ENCODE results near the gene TBXAS1.

Gene TBXAS1

DNA sequence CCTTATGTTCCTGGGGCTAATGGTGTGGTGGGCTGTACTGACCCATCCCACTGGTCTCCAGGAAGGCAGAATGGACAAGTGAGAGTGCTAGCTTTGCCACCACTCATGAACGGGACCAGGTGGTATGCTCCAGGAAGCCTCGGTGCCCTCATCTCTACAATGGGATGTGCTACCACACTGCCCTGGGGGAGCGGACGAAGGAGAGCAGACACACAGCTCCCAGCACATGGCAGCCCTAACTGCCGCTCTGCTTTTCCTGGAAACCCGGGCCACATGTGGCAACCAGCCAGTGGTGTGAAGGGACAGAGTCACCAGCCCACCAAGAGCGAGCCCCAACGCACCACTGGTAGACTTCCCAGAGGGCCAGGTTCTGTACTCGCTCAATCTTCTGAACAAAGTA lies 197.9 kb downstream of the TBXAS1 start:
- DNase-seq: no peak

DNA sequence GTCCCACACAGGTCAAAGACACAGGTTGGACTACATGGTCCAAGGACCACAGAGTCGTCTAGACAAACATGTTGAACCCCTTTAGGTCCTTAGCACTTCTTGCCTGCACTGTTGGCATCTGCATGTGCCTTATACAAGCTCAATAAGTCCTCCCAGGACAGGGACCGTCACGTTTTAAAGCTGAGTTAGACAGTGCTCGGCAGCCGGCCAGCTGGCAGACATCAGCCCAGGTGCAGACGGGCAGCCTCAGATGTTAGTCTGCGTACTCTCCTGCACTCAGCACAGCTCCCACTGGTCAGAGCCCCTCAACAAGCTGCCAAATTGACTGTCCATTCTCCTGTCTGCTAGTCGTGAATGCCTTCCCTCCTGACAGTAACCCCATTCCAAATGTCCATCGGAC lies 198.8 kb downstream of the TBXAS1 start:
- DNase-seq: no peak

DNA sequence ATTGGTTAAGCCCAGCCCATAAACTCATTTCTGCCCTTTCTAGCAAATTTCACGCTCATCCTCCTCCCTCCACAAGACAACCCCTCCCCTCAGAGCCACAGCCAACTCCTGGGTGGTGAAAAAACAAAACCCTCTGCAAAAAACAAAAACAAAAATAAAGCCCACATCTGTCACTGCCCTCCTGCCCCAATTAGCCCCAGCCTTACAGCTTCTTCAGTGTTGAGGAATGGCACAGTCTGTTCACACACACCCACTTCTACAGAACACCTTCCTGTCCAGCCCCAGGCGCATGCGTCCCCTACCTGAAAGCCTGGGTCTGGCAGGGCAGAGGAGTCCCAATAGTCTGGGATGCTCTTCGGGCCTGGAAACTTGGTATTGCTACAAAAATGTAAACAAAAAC lies 199.2 kb downstream of the TBXAS1 start:
- DNase-seq: no peak

DNA sequence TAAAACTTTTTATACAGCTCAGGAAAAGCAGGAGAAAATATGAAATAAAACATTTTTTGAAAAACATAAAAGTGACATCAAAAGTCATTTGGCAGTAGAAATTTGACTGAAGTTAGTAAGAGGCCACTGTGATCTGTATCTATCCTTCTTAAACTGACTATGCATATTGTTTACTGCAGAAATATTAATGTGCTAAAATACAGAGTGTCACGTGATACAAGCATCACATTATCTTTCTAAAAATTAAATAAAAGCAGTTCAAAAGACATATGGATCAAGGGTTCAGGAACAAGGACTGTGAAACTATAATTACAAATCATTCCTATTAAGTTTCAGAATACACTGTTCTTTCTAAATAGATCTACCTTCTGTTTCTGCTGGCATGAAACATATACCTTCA lies 200.0 kb downstream of the TBXAS1 start:
- DNase-seq: no peak

DNA sequence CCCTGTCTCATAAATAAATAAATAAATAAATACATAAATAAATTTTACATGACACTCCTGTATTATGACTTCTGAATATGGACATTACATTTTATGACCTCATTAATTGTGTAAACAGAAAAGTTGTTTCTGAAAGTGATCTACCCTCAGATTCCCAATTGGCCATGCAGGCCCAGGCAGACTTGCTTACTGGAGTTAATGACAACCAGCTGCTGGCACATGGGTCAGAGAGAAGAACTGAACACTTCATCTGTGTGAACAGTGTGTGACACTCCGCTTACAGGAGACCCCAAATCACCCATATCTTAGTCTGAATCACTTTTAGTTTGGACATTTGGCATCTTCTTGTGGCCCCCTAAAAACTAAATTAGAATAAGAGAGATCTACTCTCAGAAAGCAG lies 202.3 kb downstream of the TBXAS1 start:
- no peak for DNase-seq

DNA sequence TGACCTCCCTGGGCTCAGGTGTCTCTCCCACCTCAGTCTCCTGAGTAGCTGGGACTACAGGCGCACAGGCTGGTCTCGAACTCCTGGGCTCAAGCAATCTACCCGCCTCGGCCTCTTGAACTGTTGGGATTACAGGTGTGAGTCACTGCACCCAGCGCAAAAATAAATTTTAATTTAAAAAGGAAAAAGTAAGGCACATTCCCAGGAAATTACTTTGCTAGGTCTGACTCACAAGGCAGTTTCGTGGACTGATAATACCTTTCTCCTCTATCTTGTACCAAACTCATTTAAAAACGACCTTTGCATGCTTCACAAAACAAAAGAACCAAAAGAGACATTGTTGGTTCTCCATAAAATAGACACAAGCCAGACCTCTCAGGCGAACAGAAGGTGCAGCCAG lies 204.0 kb downstream of the TBXAS1 start:
- DNase-seq: no peak

DNA sequence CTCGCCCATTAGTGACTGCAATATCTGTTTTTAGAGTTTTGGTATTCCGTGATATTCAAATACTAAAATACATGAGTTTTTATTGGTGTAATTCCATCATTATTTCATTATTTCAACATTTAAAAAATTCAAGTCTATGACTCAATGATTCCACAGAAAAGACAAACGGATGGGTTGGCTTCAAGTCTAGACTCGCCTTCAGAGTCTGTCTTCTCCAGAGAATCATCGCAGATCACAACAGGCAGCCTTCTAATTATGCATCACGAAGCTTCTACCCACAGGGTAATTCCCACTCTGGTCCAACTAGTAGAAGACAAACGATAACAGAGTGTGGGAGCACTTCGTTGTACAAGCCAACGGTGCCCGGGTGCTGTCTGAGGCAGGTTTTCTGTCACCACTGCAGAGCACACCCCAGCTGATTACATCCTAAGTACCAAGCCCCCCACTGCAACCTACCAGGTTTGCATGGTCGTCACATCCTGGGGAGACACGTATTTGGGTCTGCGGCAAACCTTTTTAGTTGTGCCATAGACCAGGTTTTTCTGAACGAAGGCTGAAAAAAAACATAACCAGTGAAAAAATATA lies 204.8 kb downstream of the TBXAS1 start:
- DNase-seq: no peak

DNA sequence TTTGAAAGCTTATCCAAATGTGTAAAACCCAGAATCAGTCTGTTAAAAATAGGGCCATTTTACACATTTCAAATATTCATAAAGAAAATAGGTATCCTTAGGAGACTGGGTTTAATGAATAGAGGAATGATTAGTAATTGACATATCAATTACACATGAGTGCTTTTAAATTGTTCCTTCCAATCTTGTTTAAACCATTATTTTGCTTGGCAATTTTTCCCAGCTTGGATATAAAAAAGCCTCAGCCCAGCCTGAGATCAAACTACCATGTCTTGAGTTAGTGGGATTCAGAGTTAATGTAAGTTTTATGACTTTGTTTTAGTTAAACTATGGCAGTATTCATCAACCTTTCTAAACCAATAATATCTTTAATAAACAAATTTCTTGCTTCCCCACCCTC lies 205.4 kb downstream of the TBXAS1 start:
- no peak for DNase-seq

DNA sequence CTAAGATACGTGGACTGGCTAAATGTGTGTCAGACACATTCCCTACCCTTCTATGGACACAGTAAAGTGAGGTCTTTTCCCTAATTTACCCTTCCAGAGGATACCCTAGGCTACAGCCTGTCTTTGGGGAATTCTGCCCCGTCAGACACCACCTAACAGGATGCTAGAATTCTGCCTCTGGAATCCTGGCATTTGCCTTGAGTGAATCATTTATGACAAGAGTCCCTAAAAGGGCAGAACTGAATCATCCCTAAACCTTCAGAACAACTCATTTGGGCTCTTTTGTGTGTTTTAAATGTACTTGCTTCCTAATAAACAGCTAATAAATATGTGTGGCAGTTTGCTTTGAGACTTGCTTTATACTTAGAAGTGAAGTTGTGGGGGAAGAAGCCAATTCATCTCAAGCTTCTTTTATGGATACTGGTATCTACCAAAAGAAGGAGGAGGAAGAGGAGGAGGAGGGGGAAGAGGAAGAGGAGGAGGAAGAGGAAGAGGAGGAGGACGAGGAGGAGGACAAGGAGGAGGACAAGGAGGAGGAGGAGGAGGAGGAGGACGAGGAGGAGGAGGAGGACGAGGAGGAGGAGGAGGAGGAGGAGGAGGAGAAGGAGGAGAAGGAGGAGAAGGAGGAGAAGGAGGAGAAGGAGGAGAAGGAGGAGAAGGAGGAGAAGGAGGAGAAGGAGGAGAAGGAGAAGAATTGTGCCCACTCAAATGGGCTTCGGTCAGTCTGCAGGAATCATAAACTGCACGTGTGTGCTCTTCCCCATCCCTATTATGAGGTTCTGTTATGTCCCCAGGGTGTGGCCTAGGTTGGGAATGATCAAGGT lies 206.5 kb downstream of the TBXAS1 start:
- DNase-seq: no peak

DNA sequence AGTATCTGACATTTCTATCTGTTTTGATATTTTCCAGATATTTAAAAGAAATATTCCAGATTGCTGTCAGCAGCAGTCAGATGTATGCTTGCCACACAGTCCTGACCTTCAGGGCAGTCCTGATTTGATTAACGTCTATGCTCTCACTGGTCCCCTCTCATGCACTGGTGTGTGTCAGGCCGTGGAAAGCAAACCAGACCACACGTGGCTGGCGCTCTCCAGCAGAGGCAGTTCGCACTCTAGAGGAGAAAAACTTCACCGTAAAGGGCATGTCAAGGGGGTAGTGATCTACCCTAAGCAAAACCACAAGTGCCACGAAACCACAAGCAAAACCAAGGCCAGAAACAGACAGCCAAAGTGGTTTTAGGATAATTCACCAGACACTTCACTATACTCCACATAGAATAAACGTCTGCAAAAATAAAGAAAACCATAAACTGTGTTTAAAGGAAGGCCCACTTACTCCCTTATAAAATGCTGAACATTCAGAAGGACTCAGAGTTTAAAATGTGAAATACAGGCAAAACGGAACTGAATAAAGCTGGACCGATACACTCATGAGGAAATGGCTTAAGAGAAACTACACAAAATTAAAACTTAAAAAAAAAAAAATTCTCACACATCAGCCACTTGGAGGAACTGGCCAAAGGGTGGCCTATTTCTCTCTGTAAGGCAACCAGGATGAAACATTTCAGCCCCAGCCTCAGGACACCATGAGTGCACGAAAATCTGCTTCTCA lies 207.3 kb downstream of the TBXAS1 start:
- no peak for DNase-seq

DNA sequence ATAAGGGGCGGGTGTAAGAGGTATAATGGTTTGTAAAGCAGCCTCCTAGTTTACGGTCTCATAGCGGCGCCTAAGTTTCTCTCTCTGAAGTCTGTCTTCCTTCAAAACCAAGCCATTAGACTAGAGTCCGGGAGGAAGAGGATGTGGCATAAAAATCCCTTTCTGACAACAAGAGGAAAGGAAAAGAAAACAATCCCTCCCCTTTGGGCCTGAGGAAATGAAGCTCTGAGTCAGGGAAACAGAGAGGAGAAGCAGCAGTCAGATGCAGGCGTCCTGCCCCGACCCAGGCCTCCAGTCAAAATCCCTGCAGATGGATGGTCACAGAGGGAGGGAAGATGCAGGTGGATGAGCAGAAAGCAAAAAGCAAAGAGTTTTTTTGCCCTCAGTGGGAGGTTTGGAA lies 210.0 kb downstream of the TBXAS1 start:
- DNase-seq: no peak

DNA sequence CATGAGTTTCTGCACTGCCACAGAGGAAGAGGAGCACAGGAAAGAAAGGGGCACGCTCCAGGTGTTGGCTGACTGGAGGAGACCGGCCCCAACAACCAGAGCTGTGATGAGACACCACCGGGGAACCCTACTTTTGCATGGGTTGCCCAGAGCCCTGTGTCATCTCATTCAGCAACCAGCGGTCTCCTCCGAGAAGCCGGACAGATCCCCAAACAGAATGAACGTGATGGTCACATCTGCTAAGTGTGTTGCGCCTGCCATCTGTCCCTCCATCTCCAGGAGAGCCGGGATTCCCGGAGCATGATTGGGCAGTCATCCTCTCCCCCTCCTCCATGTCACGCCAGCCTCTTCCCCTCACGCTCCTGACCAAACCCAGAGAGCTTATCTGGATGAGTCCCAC lies 210.8 kb downstream of the TBXAS1 start:
- no peak for DNase-seq

DNA sequence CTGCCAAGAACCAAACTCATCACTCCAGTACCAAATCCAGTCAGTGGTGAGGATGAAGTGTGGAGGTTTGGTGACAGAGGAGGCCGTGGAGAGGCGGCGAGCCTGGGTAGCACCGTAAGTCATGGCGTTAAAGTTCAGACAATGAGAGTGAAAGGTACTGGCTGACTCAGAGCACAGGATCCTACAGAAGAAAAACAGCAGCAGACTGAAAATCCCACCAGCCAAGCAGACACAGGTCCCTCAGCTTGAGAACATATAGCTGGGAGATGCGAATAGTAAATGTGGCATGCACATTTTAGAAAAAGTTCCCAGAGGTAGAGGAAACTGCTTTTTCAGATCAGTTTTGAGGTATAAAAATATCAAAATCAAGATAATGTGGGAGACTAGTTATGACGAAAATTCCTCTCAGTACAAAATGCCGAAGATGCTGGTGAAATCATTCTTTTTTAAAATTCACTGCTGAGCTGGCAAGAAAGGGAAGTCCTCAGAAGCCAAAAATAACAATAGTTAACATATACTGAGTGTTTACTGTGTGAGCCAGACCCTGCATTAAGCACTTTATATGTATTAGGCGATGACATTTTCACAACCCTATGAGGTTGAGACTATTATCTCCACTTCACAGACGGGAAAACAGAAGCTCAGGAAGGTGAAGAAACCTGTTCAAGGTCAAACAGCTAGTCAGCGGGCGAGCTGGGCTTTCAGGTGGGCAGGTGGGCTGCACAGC lies 212.8 kb downstream of the TBXAS1 start:
- DNase-seq: no peak

DNA sequence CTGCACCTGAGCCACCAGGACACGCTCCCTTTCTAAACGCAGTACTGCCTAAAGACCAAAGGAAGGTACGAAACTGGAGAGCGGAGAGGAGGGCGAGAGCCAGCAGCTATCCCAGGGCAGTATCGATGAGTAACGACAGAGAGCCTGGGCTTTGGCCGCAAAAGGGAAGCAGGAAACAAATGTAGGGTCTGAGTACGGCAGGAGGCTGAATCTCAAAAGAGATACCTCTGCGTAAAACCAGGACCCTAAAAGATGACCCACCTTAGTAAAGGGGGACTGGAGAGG lies 213.3 kb downstream of the TBXAS1 start:
- no peak for DNase-seq

DNA sequence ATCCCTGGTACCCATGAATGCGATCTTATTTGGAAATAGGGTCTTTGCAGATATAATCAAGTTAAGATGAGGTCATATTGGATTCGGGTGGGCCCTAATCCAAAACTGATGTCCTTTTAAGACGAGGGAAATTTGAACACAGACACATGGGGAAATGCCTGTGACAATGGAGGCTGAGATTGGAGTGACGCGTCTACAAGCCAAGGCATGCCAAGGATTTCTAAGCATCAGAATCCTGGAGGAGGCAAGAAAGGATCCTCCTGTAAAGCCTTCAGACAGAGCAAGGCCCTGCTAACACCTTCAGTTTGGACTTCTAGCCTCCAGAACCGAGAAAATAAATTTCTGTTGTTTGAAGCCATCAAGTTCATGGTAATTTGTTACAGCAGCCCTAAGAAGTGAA lies 215.2 kb downstream of the TBXAS1 start:
- no peak for DNase-seq

DNA sequence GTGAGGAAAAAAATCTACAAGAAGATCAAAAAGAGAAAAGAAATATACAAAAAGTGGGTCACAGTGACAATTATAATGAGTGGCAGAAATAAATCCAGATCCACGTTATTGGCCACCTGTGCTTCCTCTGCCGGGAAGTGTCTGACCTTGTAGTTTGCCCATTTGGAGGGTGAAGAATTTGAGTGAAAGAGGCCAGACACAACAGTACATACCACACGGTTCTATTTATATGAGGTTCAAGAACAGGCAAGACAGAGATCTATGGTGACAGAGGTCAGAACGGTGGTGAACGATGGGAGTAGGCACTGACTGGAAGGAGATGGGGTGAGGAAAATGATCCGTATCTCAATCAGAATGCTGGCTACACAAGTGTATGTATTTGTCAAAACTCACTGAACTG lies 216.6 kb downstream of the TBXAS1 start:
- no peak for DNase-seq

DNA sequence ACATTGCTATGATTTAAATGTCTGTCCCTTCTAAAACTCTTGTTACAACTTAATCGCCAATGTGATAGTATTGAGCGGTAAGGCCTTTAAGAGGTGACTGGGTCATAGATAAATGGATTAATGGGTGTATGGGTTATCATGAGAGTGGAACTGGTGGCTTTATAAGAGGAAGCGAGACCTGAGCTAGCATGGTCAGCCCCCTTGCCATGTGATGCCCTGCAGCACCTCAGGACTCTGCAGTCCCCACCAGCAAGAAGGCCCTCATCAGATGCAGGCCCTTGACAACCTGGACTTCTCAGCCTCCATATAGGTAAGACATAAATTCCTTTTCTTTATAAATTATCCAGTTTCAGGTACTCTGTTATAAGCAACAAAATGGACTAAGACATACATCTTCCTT lies 218.1 kb downstream of the TBXAS1 start:
- DNase-seq: no peak

DNA sequence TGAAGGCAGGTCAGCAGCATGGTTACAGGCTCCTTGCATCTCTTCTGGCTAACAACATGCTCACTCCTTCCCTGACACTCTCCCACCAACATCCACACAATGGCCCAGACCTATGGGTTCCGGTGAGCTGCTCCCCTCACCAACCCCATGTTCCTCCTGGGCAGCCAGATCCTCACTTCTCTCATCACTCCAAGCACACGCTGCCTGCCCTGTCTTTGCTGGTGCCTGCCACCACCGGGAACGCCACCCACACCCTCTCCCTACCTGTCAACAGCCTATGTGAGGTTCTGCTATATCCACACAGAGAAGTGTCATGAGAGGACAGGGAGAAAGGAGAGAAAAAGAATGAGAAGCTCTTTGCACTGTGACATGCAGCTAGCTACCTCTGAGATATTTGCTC lies 219.1 kb downstream of the TBXAS1 start:
- no peak for DNase-seq

DNA sequence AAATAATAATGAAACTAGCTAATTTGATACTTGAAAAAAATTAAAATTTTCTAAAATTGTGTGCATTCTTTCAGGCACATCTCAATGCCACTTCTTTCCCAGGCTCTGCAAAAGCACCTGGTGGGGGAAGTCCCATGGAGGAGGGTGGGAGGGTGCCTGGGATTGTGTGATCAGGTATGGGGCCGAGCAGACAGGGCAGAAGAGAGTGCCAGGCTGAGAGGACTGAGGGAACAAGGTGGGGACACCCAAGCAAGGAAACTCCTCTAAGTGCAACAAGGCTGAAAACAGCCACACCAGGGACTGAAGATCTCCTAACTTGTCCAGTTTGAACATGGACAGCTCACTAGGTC lies 219.9 kb downstream of the TBXAS1 start:
- DNase-seq: no peak

DNA sequence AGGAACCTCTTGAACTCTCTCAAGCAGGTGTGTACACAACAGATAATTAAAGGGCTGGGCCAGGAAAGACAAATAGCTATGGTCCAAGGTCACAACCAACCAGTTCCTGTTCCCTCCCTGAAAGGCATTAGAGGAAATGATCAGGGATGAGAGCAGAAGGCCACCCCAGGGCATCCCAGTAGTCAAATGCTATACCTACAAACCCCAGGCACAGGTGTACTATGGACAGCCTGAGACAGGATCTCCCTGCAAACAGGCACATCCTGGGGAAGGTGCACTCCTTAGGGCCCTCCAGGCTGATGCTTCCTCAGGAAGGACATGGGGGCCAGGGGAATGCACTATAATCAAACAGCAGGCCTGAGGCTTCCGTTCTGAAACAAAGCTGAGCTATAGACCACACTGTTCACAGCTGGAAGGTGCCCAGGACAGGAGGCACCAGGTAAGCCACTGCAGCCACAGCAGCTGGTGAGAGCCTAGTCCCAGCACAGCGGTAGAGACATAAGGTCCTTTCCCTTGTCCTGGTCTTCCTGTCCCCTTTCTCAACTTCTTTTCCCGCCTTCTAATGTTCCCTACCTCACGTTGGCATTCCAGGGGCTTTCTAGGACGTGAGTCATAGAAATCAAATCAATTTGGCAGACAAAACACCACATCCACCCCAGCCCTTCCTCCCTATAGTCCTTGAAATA lies 220.4 kb downstream of the TBXAS1 start:
- DNase-seq: no peak

DNA sequence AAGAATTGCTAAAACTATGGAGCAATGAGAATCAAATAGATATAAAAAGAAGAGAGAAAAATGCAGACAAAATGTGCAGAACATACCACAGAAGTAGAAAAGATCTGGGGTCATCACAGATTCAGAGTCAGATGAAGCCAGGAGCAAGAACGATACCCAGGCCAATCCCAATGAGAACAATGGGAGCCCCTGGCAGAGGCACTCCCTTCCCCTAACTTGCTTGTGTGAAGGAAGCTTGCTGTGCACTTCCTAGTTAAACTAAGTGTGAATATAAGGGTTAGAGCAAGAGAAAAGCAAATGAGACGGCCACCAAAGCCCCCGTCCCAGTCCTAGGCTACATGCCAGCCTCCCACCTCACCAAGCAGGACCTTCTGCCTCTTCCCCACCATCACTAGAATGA lies 221.0 kb downstream of the TBXAS1 start:
- DNase-seq: no peak

DNA sequence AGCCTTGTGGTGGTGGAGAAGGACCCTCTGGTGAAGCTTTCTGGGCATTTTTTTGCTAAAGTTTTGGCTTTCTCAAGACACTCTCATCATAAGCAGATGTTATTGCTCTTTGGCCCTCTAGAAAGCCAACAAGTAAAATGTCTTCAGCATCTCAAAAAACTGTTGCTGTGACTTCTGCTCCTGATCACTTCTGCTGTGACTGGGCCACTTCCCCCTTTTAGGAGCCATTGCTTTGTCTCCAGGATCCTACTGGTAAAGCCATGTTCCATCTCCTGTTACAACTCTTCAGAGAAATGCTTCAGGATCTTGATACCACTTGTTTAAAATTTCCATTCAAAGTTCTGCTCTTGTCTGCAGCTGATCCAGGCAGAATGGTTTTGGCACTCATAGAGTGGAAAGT lies 222.8 kb downstream of the TBXAS1 start:
- no peak for DNase-seq
